ENCODE measurements around the gene ATL3.

Gene ATL3

GRCh38 chr11:63711838-63712237, 40.7 kb upstream of the ATL3 start:
- H3K4me3 ChIP-seq (ENCODE audit: low read length): no peak overlapping the region
- DNase-seq (ENCODE audit: low read depth): no peak
- TF ChIP-seq CTCF (conservative IDR thresholded peaks at IDR 0.05; ENCODE audit: low read depth, low read length): no peak

- peak; percentile 26 for TF ChIP-seq CTCF (conservative IDR thresholded peaks at IDR 0.05; ENCODE audit: low read depth, low read length)
- no peak overlapping the region for H3K4me3 ChIP-seq (ENCODE audit: low read length)
- DNase-seq (ENCODE audit: low read depth): no peak
These were observed 39.5 kb upstream of the ATL3 start for GRCh38 chr11:63710476-63711217.

GRCh38 chr11:63709336-63709884, 38.2 kb upstream of the ATL3 start:
- no peak for TF ChIP-seq CTCF (conservative IDR thresholded peaks at IDR 0.05; ENCODE audit: low read depth, low read length)
- DNase-seq (ENCODE audit: low read depth): no peak
- no peak overlapping the region for H3K4me3 ChIP-seq (ENCODE audit: low read length)

GRCh38 chr11:63708764-63709163, 37.6 kb upstream of the ATL3 start:
- TF ChIP-seq CTCF (conservative IDR thresholded peaks at IDR 0.05; ENCODE audit: low read depth, low read length): no peak
- DNase-seq (ENCODE audit: low read depth): no peak
- no peak overlapping the region for H3K4me3 ChIP-seq (ENCODE audit: low read length)

GRCh38 chr11:63705526-63705925, 34.4 kb upstream of the ATL3 start:
- no peak for DNase-seq (ENCODE audit: low read depth)
- H3K4me3 ChIP-seq (ENCODE audit: low read length): no peak overlapping the region
- no peak for TF ChIP-seq CTCF (conservative IDR thresholded peaks at IDR 0.05; ENCODE audit: low read depth, low read length)

- no peak for DNase-seq (ENCODE audit: low read depth)
- TF ChIP-seq CTCF (conservative IDR thresholded peaks at IDR 0.05; ENCODE audit: low read depth, low read length): no peak
- no peak overlapping the region for H3K4me3 ChIP-seq (ENCODE audit: low read length)
These were observed 28.7 kb upstream of the ATL3 start for GRCh38 chr11:63699896-63700295.
